GM12865 (cell line): Measurements from ENCODE around the gene TM7SF2.

Experiments
- DNase-seq: peaks from one replicate; pipeline ENCODE4 v3.0.0; 2010; ENCODE audit warnings: low read depth
- H3K4me3 ChIP-seq: 2 replicates; pipeline ENCODE4 v1.5.1; 2011; ENCODE audit warnings: mild to moderate bottlenecking, low read depth, low read length, control low read depth
- TF ChIP-seq, protein P1 (sequence below): IDR thresholded peaks from 2 replicates; pipeline ENCODE4 v1.5.1; 2011; ENCODE audit warnings: low read length, control low read depth, low read depth, inconsistent platforms; ENCODE audit not compliant: insufficient read depth; ENCODE audit errors: missing control alignments

TM7SF2 gene

DNA sequence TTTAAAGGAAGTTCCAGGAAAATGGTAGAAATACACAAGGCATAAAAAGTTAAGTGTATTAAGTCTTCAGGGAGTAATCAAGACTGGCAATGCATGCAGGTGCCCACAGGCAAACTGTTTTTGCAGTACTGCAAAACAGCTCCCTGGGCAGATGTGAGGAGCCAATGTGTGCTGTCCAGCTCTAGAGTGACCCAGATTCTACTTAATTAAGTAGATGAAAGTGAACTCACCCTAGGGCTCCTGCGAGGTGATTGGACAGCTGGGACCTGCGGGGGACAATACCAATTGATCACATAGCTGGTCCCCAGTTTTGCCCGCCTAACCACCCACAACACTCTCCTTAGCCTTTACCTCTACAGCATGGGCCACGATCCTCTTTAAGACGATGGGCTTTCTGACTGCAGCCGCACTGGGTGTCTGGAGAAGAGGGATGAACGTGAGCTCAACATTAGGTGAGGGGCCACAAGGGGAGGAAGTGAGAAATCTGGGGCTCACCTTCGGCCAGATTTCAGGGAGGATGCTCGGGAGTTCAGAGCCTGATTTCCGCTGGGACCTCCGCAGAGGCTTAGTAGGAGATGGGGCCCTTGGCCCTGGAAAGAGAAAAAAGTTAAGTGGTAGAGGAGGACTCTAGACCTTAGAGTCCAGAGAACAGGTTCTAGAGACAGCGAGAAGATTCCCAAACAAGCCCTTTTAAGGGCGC lies 28.4 kb upstream of the TM7SF2 start:
- DNase-seq = no peak
- TF ChIP-seq, protein P1, sequence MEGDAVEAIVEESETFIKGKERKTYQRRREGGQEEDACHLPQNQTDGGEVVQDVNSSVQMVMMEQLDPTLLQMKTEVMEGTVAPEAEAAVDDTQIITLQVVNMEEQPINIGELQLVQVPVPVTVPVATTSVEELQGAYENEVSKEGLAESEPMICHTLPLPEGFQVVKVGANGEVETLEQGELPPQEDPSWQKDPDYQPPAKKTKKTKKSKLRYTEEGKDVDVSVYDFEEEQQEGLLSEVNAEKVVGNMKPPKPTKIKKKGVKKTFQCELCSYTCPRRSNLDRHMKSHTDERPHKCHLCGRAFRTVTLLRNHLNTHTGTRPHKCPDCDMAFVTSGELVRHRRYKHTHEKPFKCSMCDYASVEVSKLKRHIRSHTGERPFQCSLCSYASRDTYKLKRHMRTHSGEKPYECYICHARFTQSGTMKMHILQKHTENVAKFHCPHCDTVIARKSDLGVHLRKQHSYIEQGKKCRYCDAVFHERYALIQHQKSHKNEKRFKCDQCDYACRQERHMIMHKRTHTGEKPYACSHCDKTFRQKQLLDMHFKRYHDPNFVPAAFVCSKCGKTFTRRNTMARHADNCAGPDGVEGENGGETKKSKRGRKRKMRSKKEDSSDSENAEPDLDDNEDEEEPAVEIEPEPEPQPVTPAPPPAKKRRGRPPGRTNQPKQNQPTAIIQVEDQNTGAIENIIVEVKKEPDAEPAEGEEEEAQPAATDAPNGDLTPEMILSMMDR = no peak
- H3K4me3 ChIP-seq = peak overlapping the region; percentile 83

DNA sequence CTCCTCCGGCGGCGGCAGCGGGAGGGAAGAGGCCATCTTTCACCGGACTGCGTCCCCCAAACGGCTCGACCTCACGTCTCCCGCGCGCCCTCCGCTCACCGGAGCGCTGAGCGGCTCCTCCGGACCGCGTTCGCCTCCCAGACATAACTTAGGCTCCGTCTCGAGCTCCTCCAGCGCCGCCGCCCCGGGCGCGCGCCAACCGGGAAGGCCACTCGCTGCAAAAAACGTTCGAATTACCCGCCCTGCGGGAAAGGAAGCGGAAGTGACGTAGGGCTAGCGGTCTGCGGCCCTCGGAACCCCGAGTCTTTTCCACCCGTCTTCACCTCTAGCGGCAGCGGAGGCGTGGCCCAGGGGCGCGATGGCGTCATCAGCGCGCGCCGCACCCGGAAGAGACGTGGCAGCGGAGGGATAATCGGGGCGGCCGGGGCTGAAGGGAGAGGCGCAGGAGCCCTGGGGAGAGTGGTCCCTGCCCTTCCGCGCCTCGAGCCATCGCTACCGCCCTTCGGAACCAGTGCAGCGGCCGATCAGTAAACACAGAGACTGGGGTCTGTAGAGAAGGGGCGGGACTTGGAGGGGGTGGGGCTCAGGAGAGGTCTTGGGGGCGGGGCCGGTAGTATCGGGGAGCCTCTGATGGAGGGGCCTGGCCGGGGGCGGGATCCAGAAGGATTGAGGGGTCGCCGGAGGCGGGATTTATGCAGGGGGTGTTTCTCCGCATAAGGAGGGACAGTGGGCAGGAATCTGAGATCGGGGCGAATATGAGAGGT lies 27.7 kb upstream of the TM7SF2 start, which contains the start of the genes CDCA5 and ZFPL1:
TSS of gene CDCA5 (minus strand) at position 207 of the 764 bp plus-strand sequence. CDS start at position 145, 62 bp downstream.
TSS of gene ZFPL1 (plus strand) at position 389 of the 764 bp plus-strand sequence. CDS start 477 bp downstream, outside the sequence.
- H3K4me3 ChIP-seq = peak within 1 kb of the TSS; percentile 83
- TF ChIP-seq, protein P1 = no peak
- DNase-seq = peak; percentile 97

DNA sequence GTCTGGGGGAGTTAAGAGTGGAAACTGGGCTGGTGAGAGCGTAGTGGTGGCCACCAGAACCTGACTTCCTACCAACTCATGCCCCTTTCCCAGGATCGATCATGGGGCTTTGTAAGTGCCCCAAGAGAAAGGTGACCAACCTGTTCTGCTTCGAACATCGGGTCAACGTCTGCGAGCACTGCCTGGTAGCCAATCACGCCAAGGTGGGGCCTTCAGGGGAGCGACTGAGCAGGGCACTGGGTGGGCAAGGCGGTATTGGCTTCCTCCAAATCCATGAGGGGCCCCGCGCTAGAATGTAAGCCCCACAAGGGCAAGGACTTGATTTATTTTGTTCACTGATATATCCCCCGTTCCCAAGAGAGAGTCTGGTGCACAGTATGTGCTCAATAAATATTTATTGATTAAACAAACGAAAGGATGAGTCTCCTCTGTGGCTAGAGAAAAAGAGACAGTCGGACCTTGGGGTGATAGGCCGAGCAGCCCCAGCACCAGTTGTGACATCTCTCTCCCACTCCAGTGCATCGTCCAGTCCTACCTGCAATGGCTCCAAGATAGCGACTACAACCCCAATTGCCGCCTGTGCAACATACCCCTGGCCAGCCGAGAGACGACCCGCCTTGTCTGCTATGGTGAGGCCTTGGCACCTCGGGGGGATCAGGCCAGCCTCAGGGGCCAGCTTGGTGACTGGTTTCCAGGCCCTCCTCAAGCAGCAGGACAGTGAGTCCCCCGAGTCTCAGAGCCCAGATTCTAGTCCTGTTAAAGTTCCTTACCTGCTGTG lies 26.9 kb upstream of the TM7SF2 start:
- TF ChIP-seq, protein P1 = no peak
- H3K4me3 ChIP-seq = peak overlapping the region; percentile 83
- no peak for DNase-seq

DNA sequence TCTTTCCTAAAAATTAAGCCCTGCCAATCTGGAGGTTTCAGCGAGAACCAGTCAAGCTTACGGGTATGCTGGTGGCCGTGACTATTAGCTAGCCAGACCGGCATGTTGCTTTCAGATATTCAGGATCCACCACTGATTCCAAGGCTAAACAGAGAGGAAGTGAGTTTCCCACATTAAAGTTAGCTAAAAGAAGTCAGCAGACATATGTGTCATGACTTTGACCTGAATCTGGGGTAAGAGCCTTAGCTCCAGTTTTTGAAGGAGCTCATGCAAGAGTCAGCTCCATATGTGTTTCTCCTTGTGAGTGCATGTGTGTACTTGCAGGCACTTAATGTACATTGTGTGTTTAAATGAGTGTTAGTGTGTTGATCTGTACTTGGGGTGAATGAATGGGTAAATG lies 26.2 kb upstream of the TM7SF2 start:
- no peak for DNase-seq
- no peak overlapping the region for H3K4me3 ChIP-seq
- TF ChIP-seq, protein P1 = no peak

DNA sequence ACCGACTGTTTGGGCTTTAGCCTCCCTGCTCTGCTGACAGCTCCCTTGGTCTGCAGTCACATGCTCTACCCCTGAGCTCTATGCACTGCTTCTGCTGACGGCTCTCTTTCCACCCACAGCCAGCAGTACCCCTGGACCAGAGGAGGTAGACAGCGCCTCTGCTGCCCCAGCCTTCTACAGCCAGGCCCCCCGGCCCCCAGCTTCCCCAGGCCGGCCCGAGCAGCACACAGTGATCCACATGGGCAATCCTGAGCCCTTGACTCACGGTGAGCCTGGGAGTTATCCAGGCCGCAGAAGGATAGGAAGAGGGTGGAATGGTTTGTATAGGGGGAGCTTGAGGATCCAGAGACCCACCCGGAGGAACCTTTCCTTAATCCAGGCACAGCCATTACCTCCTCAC lies 24.9 kb upstream of the TM7SF2 start:
- H3K4me3 ChIP-seq = no peak overlapping the region
- TF ChIP-seq, protein P1 = no peak
- no peak for DNase-seq

DNA sequence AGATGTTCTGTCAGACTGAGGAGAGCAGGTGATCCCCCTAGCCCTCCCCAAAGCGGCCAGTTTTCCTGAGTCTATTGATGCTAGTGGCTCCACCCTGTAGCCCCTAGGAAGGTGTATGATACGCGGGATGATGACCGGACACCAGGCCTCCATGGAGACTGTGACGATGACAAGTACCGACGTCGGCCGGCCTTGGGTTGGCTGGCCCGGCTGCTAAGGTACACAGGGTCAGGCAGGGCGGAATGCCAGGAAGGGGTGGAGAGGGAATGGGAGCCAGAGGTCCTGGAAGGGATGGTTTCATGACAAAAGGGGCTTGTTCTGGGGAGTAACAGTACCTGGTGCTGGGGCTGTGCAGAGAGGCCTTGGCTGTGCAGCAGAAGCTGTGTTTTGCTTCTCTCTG lies 24.5 kb upstream of the TM7SF2 start:
- TF ChIP-seq, protein P1 = no peak
- DNase-seq = no peak
- no peak overlapping the region for H3K4me3 ChIP-seq
